ENCODE results near the gene SORL1-AS1.
"Not testable (repeated sequence)": the region's sequence is repeated elsewhere in the genome, so short reads cannot be mapped to it uniquely, and the experiment has no call there.

The SORL1-AS1 gene

GRCh38 chr11:121417055-121417551 lies 35.7 kb downstream of the SORL1-AS1 start:
- peak; percentile 100 for DNase-seq (ENCODE audit: low read depth in 1 of 2, low spot score in 1 of 2)
- peak overlapping the region; percentile 89 for H3K27ac ChIP-seq (replicated peaks)
- no peaks in the 10 kb centered on the region for H3K27me3 ChIP-seq (ENCODE audit: insufficient read depth, poor library complexity, severe bottlenecking)
- peak; percentile 47; the same call in 1 of the 2 replicates for TF ChIP-seq GABPA (IDR thresholded peaks at IDR 0.05; ENCODE audit: low read depth)
- TF ChIP-seq POLR2AphosphoS5 (IDR thresholded peaks at IDR 0.05; ENCODE audit: low read depth): peak; percentile 100
- TF ChIP-seq SPI1 (IDR thresholded peaks at IDR 0.05; ENCODE audit: borderline replicate concordance, low read depth): peak; percentile 70; the same call in 1 of the 2 replicates
- no peak for TF ChIP-seq CTCF (IDR thresholded peaks at IDR 0.05; ENCODE audit: insufficient read depth, low read length)
- H3K4me3 ChIP-seq (replicated peaks; ENCODE audit: insufficient read depth, low read length): no peak overlapping the region

- no peak overlapping the region for H3K27ac ChIP-seq (replicated peaks)
- H3K4me3 ChIP-seq (replicated peaks; ENCODE audit: insufficient read depth, low read length): no peak overlapping the region
- TF ChIP-seq CTCF (IDR thresholded peaks at IDR 0.05; ENCODE audit: insufficient read depth, low read length): no peak
- peak; percentile 14; the same call in 1 of the 2 replicates for TF ChIP-seq SPI1 (IDR thresholded peaks at IDR 0.05; ENCODE audit: borderline replicate concordance, low read depth)
- H3K27me3 ChIP-seq (ENCODE audit: insufficient read depth, poor library complexity, severe bottlenecking): no peaks in the 10 kb centered on the region
- DNase-seq (ENCODE audit: low read depth in 1 of 2, low spot score in 1 of 2): peak in 1 of 2 experiments; percentile 30
These were observed 36.9 kb downstream of the SORL1-AS1 start for GRCh38 chr11:121415856-121416255.

DNA sequence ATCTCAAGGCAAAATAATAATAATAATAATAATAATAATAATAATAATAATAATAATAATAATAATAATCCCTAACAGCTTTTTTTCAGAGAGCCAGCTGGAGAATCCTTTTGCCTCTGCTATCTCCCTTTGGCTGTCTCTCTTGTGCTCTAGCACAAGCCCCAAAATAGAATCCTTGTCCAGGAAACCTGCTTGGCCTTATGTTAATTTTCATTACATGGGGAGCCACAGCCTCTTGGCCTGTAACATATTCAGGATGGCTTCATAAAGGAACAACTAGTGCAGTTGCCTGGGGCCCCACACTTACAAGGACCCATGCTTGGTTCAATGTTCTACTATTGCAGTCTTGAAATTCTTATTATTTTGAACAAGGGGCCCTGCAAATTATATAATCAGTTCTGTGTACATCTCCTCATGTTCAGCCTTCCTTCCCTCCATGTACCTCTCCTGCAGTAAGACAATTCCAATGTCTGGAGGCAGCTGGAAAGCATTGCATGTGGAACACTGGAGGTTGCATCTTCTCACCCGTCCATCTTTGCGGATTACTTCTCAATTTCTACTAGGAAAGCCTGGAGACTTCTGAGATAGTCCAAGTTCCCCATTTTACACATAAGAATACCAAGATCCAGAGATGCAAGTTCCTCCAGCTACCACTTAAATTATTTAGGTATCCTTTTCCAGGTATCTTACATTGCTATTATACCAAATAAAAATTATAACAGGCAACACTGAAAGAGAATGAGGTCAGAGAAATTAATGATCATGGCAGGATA lies 38.4 kb downstream of the SORL1-AS1 start:
- Histone ChIP-seq H3K27me3 (ENCODE audit: insufficient read depth, poor library complexity, severe bottlenecking) (no peaks in the 10 kb centered on the region), H3K27ac (replicated peaks) (no peak overlapping the region), H3K4me3 (replicated peaks; ENCODE audit: insufficient read depth, low read length) (no peak overlapping the region)
- DNase-seq (ENCODE audit: low read depth in 1 of 2, low spot score in 1 of 2): peak in 1 of 2 experiments; percentile 46
- no peak for TF ChIP-seq CTCF (IDR thresholded peaks at IDR 0.05; ENCODE audit: insufficient read depth, low read length)
- TF ChIP-seq SPI1 (IDR thresholded peaks at IDR 0.05; ENCODE audit: borderline replicate concordance, low read depth): peak; percentile 68; the same call in 1 of the 2 replicates

- TF ChIP-seq SPI1 (IDR thresholded peaks at IDR 0.05; ENCODE audit: borderline replicate concordance, low read depth): no peak
- no peak overlapping the region for H3K4me3 ChIP-seq (replicated peaks; ENCODE audit: insufficient read depth, low read length)
These were observed 39.9 kb downstream of the SORL1-AS1 start for GRCh38 chr11:121412711-121413415.

DNA sequence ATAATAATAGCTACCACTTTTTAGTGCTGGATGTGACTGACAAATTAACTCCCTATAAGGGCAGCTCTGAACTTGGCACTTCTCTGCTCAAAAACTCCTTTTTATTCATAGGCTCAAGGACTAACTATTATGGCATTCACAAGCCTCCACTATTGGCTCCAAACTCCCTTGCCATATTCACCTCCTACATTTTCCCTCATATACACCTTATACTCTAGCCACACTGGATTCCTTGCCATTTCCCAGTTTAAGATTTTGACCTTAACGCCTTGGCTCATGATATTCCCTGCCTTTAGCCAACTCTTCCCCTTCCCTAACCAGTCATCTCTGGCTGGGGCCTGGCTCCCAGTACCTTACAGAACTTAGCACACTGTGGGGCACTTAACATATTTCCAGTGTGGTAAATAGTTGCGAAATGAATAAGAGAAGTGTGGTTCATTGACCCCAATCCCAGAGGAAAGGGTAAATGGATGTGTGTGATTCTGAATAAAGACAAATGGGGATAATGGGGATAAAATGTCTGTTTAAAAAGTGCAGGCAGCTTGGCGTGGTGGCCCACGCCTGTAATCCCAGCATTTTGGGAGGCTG lies 40.7 kb downstream of the SORL1-AS1 start:
- no peak for DNase-seq (ENCODE audit: low read depth in 1 of 2, low spot score in 1 of 2)
- Histone ChIP-seq H3K27ac (replicated peaks) (no peak overlapping the region), H3K27me3 (ENCODE audit: insufficient read depth, poor library complexity, severe bottlenecking) (no peaks in the 10 kb centered on the region), H3K4me3 (replicated peaks; ENCODE audit: insufficient read depth, low read length) (no peak overlapping the region)
- TF ChIP-seq, protein P1, sequence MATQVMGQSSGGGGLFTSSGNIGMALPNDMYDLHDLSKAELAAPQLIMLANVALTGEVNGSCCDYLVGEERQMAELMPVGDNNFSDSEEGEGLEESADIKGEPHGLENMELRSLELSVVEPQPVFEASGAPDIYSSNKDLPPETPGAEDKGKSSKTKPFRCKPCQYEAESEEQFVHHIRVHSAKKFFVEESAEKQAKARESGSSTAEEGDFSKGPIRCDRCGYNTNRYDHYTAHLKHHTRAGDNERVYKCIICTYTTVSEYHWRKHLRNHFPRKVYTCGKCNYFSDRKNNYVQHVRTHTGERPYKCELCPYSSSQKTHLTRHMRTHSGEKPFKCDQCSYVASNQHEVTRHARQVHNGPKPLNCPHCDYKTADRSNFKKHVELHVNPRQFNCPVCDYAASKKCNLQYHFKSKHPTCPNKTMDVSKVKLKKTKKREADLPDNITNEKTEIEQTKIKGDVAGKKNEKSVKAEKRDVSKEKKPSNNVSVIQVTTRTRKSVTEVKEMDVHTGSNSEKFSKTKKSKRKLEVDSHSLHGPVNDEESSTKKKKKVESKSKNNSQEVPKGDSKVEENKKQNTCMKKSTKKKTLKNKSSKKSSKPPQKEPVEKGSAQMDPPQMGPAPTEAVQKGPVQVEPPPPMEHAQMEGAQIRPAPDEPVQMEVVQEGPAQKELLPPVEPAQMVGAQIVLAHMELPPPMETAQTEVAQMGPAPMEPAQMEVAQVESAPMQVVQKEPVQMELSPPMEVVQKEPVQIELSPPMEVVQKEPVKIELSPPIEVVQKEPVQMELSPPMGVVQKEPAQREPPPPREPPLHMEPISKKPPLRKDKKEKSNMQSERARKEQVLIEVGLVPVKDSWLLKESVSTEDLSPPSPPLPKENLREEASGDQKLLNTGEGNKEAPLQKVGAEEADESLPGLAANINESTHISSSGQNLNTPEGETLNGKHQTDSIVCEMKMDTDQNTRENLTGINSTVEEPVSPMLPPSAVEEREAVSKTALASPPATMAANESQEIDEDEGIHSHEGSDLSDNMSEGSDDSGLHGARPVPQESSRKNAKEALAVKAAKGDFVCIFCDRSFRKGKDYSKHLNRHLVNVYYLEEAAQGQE (IDR thresholded peaks at IDR 0.05; ENCODE audit: insufficient replicate concordance, low read depth): no peak
- TF ChIP-seq GABPA (IDR thresholded peaks at IDR 0.05; ENCODE audit: low read depth): no peak
- TF ChIP-seq CTCF (IDR thresholded peaks at IDR 0.05; ENCODE audit: insufficient read depth, low read length): no peak
- TF ChIP-seq SPI1 (IDR thresholded peaks at IDR 0.05; ENCODE audit: borderline replicate concordance, low read depth): no peak
- TF ChIP-seq POLR2AphosphoS5 (IDR thresholded peaks at IDR 0.05; ENCODE audit: low read depth): no peak

More at GRCh38 chr11:121412711-121413415, 39.9 kb downstream of the SORL1-AS1 start:
- no peaks in the 10 kb centered on the region for H3K27me3 ChIP-seq (ENCODE audit: insufficient read depth, poor library complexity, severe bottlenecking)
- no peak overlapping the region for H3K27ac ChIP-seq (replicated peaks)
- no peak for DNase-seq (ENCODE audit: low read depth in 1 of 2, low spot score in 1 of 2)

GRCh38 chr11:121411330-121411729 lies 41.4 kb downstream of the SORL1-AS1 start:
- DNase-seq (ENCODE audit: low read depth in 1 of 2, low spot score in 1 of 2); H3K27me3 ChIP-seq (ENCODE audit: insufficient read depth, poor library complexity, severe bottlenecking); H3K27ac ChIP-seq (replicated peaks); H3K4me3 ChIP-seq (replicated peaks; ENCODE audit: insufficient read depth, low read length): not testable (repeated sequence)

DNA sequence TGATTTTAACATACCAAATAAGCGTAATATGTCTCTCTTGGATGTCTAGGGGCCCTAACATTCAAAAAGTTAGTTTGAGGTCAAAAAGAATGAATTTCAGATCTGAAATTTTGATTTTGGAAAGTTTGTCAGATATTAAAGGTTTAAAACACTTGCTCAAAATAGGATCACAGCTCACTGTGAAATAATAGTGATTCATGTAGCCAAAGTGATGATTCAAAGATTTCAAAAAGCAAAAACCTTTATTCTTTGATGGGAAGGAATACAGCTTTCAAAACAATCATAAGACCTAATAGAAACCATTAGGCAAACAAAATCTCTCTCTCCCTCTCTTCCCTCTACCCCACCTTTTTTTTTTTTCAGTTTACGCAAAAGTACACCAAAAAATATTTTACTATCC lies 42.7 kb downstream of the SORL1-AS1 start:
- H3K27me3 ChIP-seq (ENCODE audit: insufficient read depth, poor library complexity, severe bottlenecking); H3K27ac ChIP-seq (replicated peaks); H3K4me3 ChIP-seq (replicated peaks; ENCODE audit: insufficient read depth, low read length); DNase-seq (ENCODE audit: low read depth in 1 of 2, low spot score in 1 of 2): not testable (repeated sequence)
